Activated CD8-positive, alpha-beta memory T cell treated with anti-CD3 and anti-CD28 coated beads, Interleukin-2, amount 10 ng/mL, durations not matched to agents 7 days and 5 days (primary cell): ENCODE measurements around the gene PDCD10. TPM values are rescaled to one million over a fixed set of nuclear protein-coding genes. Genes with fewer than 3 reads are reported as not detected.

ENCODE experiments used
- ATAC-seq: fragments of 150-1000 bp; cut with Tn5 transposase; one replicate; pipeline ENCODE4 v1.10.0; 2021; ENCODE audit warnings: moderate library complexity
- CTCF ChIA-PET: fragments of 350-600 bp; sonication (Branson Sonifier 250); formaldehyde crosslinking; loops from one replicate; lab custom pipeline; 2021; ENCODE audit warnings: antibody characterized with exemption; lab: Charles Lee
- DNase-seq: peaks from one replicate; pipeline ENCODE4 v3.0.0-alpha.2; 2020
- H3K27ac Mint-ChIP-seq: one replicate; pipeline ENCODE4 v1.8.0; 2021; ENCODE audit warnings: mild to moderate bottlenecking, mixed read lengths
- H3K27me3 Mint-ChIP-seq: one replicate; pipeline ENCODE4 v1.8.0; 2021; ENCODE audit warnings: mixed read lengths
- H3K36me3 Mint-ChIP-seq: one replicate; pipeline ENCODE4 v1.8.0; 2021; ENCODE audit warnings: mild to moderate bottlenecking, mixed read lengths
- H3K4me1 Mint-ChIP-seq: one replicate; pipeline ENCODE4 v1.8.0; 2021; ENCODE audit warnings: mixed read lengths
- H3K4me3 Mint-ChIP-seq: one replicate; pipeline ENCODE4 v1.8.0; 2021; ENCODE audit warnings: mild to moderate bottlenecking, moderate library complexity, mixed read lengths
- H3K9me3 Mint-ChIP-seq: one replicate; pipeline ENCODE4 v1.8.0; 2022; ENCODE audit warnings: low read depth, mixed read lengths
- total RNA-seq, 2 experiments: library from RNA; stranded (reverse); gene quantifications; one replicate each; pipeline ENCODE4 v1.2.3, GENCODE V29; 2021

The PDCD10 gene
- 10 to 100 TPM; 54.1 to 68.8 TPM for total RNA-seq

DNA sequence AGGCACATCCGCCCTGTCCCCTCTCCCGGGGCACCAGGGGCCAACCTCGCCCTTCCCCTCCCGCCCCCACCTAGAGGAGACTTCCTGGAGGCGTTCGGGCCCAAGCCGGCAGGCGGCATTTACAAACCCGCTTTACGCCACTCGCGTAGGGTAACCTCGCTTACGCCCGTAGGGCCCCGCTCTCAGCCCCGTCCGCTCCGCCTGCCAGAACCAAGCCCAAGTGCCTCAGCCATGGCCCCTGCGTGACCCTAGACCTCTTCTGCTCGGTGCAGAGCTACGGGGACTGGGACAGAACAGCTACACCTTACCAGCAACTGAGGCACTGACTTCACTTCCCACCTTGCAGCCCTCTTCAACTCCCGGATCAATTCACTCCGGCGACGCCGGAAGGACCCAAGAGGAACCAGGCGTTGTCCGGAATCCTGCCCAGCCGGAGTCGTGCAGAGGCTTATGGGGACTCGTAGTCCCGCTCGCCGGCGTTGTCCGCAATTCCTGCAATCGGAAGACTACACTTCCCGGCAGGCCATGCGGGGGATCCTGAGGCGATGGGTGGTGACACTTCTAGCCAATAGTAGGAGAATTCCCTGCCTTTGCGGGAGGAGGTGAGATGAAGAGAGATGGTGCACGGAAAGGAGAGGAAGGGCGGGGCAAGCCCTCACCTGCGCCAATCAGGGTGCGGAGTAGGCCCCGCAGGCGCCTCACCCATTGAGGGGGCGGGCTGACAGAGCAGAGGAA lies at the start of gene PDCD10:
Gene PDCD10, minus strand, starts transcription at position 395 of the 735 bp plus-strand sequence. CDS start 14,735 bp downstream, outside the sequence.
- DNase-seq (peak; percentile 98), ATAC-seq (peak; percentile 87)
- Mint-ChIP-seq H3K36me3 (peaks cover 6% of the 10 kb centered on the region), H3K27ac (no peak within 1 kb of the TSS), H3K4me1 (peaks cover 35% of the 10 kb centered on the region), H3K9me3 (no peaks in the 10 kb centered on the region), H3K4me3 (no peak within 1 kb of the TSS), H3K27me3 (no peaks in the 10 kb centered on the region)
- CTCF ChIA-PET, result interaction anchor here (0.9 to 1.7 kb wide), 3 partner anchors 13 to 354 kb away, joined by 4 to 8 read pairs (median 5); partner anchors contain the start of gene ZBBX

DNA sequence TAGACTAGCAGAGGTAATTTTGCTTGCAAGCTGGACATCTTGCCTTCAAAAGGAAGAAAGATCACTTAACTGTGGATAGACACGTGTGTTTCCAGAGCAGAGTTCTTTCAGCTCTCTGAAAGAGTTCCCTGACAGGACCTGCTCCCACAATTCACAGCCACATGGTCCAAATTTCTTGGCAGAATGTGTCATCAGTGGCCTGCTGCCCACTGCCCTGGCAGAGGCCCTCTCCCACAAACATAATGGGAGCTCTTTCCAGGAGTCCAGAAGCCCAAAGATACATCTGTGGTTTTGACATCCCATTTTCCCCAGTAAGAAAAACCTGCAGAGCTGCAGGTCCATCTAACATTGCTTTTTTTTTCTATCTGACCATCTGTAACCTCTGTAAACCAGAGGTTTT lies 49.1 kb upstream of the PDCD10 start:
- no peaks in the 10 kb centered on the region for H3K27me3 Mint-ChIP-seq
- DNase-seq (no peak), ATAC-seq (no peak)
- no peaks in the 10 kb centered on the region for H3K4me1 Mint-ChIP-seq
- H3K36me3 Mint-ChIP-seq, result no peaks in the 10 kb centered on the region
- H3K27ac Mint-ChIP-seq, result no peak overlapping the region
- CTCF ChIA-PET, result no interaction called here
- H3K9me3 Mint-ChIP-seq, result no peaks in the 10 kb centered on the region
- H3K4me3 Mint-ChIP-seq, result no peak overlapping the region

DNA sequence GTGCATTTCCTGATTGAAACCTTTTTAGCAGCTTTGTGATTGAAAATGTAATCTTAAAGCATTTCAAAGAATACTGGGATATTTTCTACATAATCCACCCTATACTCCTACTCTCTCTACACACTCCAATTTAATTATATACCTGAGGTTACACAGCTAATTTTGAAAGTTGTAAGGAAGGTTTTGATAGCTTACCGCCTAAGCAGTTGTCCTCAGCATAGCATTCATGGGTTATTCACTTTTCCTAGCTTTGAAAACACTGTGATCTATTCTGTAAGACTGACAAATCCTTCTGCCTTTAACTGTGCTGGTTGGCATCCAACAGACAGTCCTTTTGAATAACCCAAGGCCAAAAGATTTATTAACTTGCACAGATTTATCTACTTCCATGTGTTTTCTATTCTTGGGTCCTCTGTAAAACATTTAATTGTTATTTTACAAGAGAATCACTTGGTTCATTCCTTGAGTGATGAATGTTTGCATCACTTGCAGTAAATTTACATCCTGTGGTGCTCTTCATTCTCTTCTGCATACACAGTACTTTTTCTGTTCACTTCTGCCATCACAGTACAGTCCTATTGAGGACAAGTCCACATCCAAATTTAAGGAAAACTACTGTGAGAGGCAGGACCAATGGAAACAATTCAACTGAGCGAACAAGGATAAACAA lies 45.7 kb upstream of the PDCD10 start:
- H3K4me1 Mint-ChIP-seq, result no peaks in the 10 kb centered on the region
- DNase-seq (no peak), ATAC-seq (no peak)
- no peaks in the 10 kb centered on the region for H3K36me3 Mint-ChIP-seq
- CTCF ChIA-PET, result no interaction called here
- H3K27ac Mint-ChIP-seq, result no peak overlapping the region
- H3K27me3 Mint-ChIP-seq, result no peaks in the 10 kb centered on the region
- no peak overlapping the region for H3K4me3 Mint-ChIP-seq
- no peaks in the 10 kb centered on the region for H3K9me3 Mint-ChIP-seq

DNA sequence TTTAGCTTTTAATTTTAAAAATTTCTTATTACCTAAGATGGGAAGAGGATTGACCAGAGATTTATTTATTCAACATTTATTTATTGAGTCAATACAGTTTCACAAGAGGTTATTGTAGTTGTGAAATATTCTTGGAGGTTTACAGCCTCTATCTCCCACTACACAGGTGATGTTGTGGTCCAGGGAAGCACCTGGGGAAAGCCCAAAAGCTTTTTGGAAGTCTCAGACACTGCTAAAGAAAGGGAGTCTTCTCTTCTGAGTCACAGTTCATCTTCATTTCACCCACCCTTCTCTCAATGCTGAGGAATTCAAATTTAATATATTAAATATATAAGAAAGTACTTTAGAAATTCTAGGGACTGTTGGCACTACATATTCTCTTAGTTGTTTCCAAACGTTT lies 42.7 kb upstream of the PDCD10 start:
- Mint-ChIP-seq H3K36me3 (no peaks in the 10 kb centered on the region), H3K4me3 (no peak overlapping the region), H3K27ac (no peak overlapping the region), H3K27me3 (no peaks in the 10 kb centered on the region), H3K9me3 (no peaks in the 10 kb centered on the region), H3K4me1 (peaks cover 12% of the 10 kb centered on the region)
- ATAC-seq (no peak), DNase-seq (no peak)
- CTCF ChIA-PET, result interaction anchor here (0.6 kb wide), 1 partner anchor 873 kb away, joined by 3 read pairs; no protein-coding TSS in a partner anchor

DNA sequence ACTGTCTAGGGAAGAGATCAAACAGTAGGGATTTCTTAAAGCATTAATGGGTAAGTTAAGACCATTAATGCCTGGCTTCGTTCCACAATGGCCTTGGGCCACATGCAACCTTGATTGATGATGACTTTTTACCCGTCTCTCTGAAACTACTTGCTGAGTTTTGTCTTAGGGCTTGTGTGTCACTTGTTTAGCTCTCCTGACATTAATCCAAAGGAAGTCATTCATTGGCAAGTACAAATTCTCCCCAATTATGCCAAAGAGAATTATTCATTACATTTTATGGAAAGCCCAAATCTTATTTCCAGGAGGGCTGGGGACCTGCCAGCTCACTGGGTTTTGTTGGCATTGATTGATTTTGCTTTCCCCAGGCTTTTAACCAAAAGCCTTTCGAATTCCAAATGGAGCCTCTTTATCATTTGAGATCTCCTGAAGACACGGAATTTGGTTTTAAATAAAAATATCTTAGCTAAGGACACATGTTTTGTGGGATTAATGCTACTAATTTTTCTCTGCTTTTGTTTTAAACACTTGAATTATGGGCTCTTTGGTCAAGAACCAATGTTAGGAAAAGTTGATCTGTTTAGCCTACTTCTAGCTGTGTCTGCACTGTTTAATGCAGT lies 41.5 kb upstream of the PDCD10 start:
- H3K4me3 Mint-ChIP-seq, result no peak overlapping the region
- ATAC-seq (no peak), DNase-seq (no peak)
- no peaks in the 10 kb centered on the region for H3K27me3 Mint-ChIP-seq
- H3K27ac Mint-ChIP-seq, result no peak overlapping the region
- H3K4me1 Mint-ChIP-seq, result peaks cover 12% of the 10 kb centered on the region
- no peaks in the 10 kb centered on the region for H3K9me3 Mint-ChIP-seq
- CTCF ChIA-PET, result no interaction called here
- no peaks in the 10 kb centered on the region for H3K36me3 Mint-ChIP-seq

DNA sequence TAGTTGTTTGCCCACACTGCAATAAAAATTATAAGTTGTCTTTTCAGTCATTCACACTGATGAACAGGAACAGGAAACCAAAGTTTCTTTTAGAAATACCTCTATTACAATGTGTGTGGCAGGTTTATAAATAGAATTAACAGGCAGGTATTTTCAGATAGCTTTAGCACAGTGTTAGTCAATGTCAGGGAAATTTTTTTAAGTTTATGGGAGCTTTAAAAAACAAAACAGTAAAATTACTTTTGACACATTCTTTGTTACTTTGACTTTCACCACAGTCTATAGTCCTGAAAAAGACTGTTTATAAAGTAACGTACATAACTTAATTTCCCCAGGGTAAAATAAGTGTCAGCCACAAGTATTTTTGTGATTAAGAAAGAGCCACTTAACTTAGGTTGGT lies 38.9 kb upstream of the PDCD10 start:
- no peak for DNase-seq
- peaks cover 3% of the 10 kb centered on the region for H3K27me3 Mint-ChIP-seq
- H3K27ac Mint-ChIP-seq, result no peak overlapping the region
- CTCF ChIA-PET, result interaction anchor here (0.8 kb wide), 1 partner anchor 145 kb away, joined by 3 read pairs; no protein-coding TSS in a partner anchor
- H3K4me3 Mint-ChIP-seq, result no peak overlapping the region
- H3K9me3 Mint-ChIP-seq, result no peaks in the 10 kb centered on the region
- no peak for ATAC-seq
- H3K4me1 Mint-ChIP-seq, result peaks cover 12% of the 10 kb centered on the region
- H3K36me3 Mint-ChIP-seq, result no peaks in the 10 kb centered on the region

DNA sequence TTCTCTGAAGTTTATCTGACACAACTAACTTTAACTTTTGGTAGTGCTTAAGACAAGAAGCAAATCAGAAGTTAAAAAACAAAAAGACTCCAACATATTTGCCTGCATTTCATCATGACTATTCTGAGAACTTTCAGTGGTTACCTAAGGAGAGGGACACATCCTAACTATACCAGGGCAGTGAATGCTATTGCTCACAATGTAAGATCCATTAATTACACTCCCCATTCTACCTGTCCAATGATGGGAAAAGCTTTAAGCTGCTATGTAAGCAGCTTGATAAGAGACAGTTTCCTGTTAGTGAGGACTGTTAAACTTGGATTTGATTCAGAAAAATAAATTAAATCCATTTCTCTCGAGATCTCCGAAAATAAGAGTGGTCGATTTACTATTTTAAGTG lies 38.3 kb upstream of the PDCD10 start:
- Mint-ChIP-seq H3K27ac (no peak overlapping the region), H3K27me3 (peaks cover 3% of the 10 kb centered on the region), H3K9me3 (no peaks in the 10 kb centered on the region), H3K4me1 (peaks cover 12% of the 10 kb centered on the region), H3K36me3 (no peaks in the 10 kb centered on the region), H3K4me3 (no peak overlapping the region)
- CTCF ChIA-PET, result interaction anchor here (0.8 kb wide), 1 partner anchor 145 kb away, joined by 3 read pairs; no protein-coding TSS in a partner anchor
- DNase-seq (no peak), ATAC-seq (no peak)

DNA sequence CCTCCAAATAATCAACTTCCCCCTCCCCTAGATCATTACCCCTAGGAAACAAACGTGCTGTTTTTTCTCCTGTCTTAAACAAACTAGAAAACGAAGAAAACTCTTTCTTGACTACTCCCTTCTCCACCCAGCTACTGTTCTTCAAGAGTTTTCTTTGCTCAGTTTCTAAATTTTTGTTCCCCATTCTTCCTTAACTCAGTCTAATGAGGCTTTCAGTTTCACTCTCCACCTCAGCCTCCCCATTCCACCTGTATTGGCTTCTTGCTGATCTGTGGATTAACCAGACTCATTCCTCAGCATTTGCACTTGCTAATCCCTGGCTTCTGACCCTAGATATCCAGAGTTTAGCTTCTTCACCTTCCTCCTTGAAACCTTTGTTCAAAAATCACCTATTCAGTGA lies 27.6 kb upstream of the PDCD10 start:
- no peak overlapping the region for H3K4me3 Mint-ChIP-seq
- CTCF ChIA-PET, result no interaction called here
- H3K27me3 Mint-ChIP-seq, result peaks cover 2% of the 10 kb centered on the region
- no peak for DNase-seq
- H3K27ac Mint-ChIP-seq, result no peak overlapping the region
- peaks cover 3% of the 10 kb centered on the region for H3K9me3 Mint-ChIP-seq
- no peak for ATAC-seq
- H3K36me3 Mint-ChIP-seq, result no peaks in the 10 kb centered on the region
- peaks cover 3% of the 10 kb centered on the region for H3K4me1 Mint-ChIP-seq

DNA sequence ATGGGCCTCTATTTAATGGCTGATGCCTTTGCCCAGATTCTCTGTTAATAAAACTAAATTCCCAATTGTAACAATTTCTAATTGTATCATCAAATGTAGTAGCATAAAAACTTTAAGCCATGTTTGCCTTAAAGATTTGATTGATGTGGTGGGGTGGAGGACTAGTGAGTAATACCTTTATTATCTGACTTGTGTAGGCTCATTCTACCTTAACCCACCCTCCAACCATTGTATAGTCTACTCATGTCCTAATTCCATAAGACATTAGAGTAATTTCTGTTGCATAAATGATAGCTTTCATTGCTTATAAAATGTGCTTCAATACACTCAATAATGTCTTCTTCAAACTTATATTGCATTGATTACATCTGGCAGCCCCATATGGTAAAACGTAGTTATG lies 26.6 kb upstream of the PDCD10 start:
- ATAC-seq (no peak), DNase-seq (no peak)
- no peak overlapping the region for H3K4me3 Mint-ChIP-seq
- H3K27ac Mint-ChIP-seq, result no peak overlapping the region
- H3K27me3 Mint-ChIP-seq, result peaks cover 2% of the 10 kb centered on the region
- CTCF ChIA-PET, result no interaction called here
- peaks cover 3% of the 10 kb centered on the region for H3K4me1 Mint-ChIP-seq
- H3K36me3 Mint-ChIP-seq, result no peaks in the 10 kb centered on the region
- peaks cover 3% of the 10 kb centered on the region for H3K9me3 Mint-ChIP-seq

DNA sequence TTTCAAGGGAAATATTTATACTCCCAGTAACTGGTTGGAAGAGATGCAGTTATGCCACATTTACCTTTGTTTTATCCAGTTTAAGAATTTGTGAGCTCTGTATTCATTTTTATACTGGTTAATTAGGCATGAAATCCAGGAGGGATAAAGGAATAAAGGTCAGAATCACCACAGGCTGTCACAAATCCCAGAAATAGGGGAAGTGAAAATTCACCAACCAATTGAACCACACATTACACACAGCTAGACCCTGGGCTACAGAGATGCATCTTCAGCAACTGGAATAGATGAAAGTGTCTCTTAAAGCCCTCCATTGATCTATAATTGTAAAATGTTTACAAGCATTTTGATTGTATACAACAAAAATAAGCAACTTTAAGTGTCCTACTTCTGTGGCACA lies 19.4 kb upstream of the PDCD10 start:
- CTCF ChIA-PET, result no interaction called here
- H3K4me3 Mint-ChIP-seq, result no peak overlapping the region
- ATAC-seq, result no peak
- peaks cover 8% of the 10 kb centered on the region for H3K4me1 Mint-ChIP-seq
- H3K9me3 Mint-ChIP-seq, result no peaks in the 10 kb centered on the region
- no peak for DNase-seq
- H3K27me3 Mint-ChIP-seq, result no peaks in the 10 kb centered on the region
- H3K36me3 Mint-ChIP-seq, result no peaks in the 10 kb centered on the region
- H3K27ac Mint-ChIP-seq, result no peak overlapping the region

DNA sequence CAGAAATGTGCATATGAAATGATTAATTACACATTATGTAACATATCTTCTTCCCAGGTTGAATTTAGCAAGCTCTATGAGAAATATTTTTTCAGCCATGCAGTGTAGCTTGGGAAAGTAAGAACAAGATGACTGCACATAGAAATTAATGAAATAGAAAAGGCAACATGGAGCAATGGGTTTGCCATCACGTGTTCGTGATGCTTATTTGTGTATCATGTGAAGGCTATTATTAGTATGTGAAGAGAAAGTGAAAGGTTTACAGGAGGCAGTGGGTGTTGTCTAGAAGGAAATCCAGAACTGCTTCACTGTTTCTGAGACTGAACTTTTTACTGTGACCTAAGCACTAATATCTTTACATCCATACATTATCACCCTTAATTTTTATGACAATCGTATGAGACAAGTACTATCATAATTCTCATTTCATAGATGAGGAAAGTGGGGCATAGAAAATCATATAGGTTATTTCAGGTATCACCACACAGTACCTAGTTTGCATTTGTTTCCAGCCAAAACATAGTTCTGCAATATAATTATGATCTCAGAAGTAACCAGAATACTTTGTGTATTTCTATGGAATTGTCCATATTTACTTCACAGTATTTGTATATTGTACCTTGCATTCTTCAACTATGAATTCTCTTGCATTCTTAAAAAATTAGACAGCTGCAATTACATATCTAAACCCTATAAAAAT lies 15.7 kb upstream of the PDCD10 start:
- H3K27me3 Mint-ChIP-seq, result no peaks in the 10 kb centered on the region
- DNase-seq (no peak), ATAC-seq (peak; percentile 81)
- H3K4me1 Mint-ChIP-seq, result peaks cover 10% of the 10 kb centered on the region
- H3K4me3 Mint-ChIP-seq, result peak overlapping the region; percentile 2
- H3K9me3 Mint-ChIP-seq, result no peaks in the 10 kb centered on the region
- peak overlapping the region; percentile 61 for H3K27ac Mint-ChIP-seq
- CTCF ChIA-PET, result interaction anchor here (0.7 to 1.5 kb wide), 3 partner anchors 9 to 315 kb away, joined by 3 to 4 read pairs (median 4); partner anchors contain the start of gene SERPINI1
- no peaks in the 10 kb centered on the region for H3K36me3 Mint-ChIP-seq

DNA sequence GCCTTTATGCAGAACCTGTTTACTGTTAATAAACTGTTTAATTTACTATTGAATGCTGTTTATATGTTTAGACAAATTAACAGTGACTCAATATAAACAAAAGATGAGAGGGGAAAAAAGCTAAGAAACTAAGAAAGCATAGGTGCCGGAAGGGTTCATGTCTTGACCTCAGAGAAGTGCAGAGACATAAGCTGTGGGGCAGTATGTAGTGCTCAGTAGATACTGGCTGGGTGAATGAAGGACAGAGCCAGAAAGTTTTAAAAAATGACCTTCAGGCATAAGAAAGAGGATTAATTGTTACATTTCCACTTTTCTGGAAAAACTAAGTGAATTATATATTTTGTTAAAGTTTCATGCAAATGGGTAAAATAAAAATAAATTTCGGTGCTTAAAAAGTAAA lies 15.0 kb upstream of the PDCD10 start:
- CTCF ChIA-PET, result interaction anchor here (0.7 to 1.5 kb wide), 2 partner anchors 9 to 315 kb away, joined by 3 to 4 read pairs; no protein-coding TSS in a partner anchor
- DNase-seq (no peak), ATAC-seq (no peak)
- no peak overlapping the region for H3K27ac Mint-ChIP-seq
- H3K4me1 Mint-ChIP-seq, result peaks cover 10% of the 10 kb centered on the region
- no peaks in the 10 kb centered on the region for H3K27me3 Mint-ChIP-seq
- H3K36me3 Mint-ChIP-seq, result no peaks in the 10 kb centered on the region
- H3K9me3 Mint-ChIP-seq, result no peaks in the 10 kb centered on the region
- H3K4me3 Mint-ChIP-seq, result no peak overlapping the region

DNA sequence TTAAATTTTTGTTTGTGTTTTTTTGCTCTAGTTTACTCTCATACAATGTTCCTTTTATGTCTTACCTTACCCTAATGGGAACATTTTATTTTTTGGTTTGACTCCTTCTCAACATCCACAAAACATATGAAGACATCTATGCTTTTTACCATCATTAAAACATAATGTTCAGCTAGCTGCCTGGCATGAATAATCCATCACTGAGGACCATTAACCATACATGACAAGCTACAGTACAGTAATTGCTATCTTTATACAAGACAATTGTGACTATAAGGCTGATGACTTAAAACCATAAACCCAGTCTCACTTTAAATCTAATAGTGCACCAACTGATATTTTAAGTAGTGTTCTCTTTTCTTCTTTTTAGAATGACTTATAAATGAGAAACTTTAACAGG lies 14.5 kb upstream of the PDCD10 start:
- Mint-ChIP-seq H3K36me3 (no peaks in the 10 kb centered on the region), H3K9me3 (no peaks in the 10 kb centered on the region), H3K4me3 (no peak overlapping the region), H3K27me3 (no peaks in the 10 kb centered on the region), H3K27ac (no peak overlapping the region), H3K4me1 (peaks cover 10% of the 10 kb centered on the region)
- DNase-seq (no peak), ATAC-seq (no peak)
- CTCF ChIA-PET, result no interaction called here
